IPS-NIHi7 (cell line): ENCODE results near the gene RASGRP2.

Source experiments
- DNase-seq: peaks from one replicate; pipeline ENCODE4 v3.0.0; 2012; ENCODE audit warnings: mixed read lengths; ENCODE audit errors: extremely low spot score

Gene RASGRP2

DNA sequence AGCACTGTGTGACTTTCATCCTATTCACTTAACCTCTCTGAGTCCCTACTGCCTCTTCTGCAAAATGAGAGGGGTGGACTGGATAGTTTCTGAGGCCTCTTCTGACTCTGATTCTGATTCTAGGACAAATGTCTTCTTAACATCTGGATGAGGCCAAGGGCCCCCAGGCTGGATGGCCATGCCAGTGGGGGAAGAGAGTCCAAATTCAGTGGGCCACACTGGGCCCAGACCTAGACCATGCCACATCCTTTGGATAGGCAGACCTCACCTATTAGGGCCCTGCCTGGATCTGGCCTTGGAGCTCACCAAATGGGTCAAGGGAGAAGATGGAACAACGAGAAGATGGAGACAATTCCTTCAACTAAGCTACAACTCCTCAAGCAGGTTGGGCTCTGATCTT lies 45.5 kb downstream of the RASGRP2 start:
- DNase-seq, result no peak

DNA sequence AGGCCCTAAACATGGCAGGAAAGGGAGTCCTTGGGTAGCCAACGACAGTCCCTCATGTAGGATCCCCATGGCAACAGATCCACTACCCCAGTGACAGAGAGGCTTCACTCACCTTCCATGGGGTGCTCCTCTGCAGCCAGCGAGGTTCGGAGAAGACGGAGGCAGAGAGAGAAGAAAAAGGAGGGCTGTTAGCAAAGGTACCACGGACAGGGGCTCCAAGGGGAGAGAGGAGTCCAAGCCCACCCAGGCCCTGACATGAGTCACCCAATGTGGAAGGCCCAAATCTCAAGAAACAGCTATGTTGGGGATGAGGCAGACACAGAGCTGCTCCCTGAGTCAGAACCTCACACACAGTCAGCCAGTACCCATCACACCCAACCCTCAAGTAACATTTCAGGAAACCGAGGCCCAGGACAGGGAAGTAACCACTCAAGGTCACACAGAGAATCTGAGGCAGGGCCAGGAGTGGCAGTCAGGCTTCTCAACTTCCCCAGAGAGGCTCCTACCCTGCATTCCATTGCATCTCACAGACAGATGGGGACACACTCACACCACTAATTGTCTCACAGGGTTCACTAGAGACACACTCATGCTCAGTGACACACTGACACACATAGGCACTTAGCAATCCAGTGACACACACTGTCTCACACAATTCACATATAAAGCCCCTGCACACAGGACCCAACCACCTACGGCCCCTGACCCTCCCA lies 46.1 kb downstream of the RASGRP2 start:
- DNase-seq, result no peak

DNA sequence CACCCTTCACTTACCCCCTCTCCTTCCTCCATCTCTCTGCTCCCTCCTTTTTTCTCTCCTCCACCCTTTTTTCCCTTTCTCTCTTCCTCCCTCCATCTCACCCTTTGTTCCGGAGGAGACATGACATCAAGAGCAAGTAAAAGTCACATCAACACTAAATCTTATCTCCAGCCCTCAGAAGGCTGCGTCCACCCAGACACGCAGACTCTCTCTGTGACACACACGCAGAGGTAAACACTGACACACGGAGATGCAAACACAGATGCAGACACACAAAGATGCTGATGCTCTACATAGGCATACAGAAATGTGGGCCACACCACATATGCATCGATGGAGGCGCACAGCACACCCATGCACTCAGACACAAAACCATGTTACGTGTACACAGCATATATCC lies 47.9 kb downstream of the RASGRP2 start:
- DNase-seq, result no peak

GRCh38 chr11:64695548-64695947 lies 48.4 kb downstream of the RASGRP2 start:
- DNase-seq, result no peak

GRCh38 chr11:64694821-64695365 lies 49.0 kb downstream of the RASGRP2 start:
- peak; percentile 73 for DNase-seq

DNA sequence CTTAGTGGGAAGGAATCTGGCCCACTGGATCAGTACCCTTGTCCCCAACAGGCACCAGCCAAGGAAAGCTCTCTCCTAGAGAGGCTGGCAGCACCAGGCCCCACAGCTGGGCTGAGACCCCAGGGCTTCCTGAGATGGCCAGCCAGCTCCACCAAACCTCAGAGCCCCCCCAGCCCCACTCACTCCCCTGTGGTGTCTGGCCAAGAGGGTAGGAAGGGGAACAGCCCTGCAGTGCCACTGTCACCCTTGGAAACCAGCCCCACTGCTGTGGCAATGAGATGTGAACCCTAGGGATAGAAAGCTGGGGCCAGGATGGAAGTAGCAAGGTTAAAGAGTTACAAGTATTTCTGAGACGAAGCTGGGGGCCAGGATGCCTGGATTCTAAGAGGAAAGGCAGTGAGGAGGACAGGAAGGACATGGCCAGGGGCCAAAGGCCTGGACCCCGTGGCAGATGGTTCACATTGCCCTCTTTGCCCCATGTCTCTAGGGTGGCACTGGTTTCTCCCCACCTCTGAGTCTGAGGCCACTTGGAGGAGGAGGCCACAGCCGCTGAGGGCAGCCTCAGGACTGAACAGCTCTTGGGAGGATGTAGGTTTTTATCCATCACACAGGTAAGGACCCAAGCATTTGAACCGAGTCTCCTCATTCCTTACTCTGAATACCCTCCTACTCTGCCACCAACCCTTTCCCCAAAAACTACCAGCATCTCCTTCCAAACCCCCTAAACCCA lies 49.8 kb downstream of the RASGRP2 start:
- DNase-seq, result no peak

- DNase-seq, result no peak
Measured at GRCh38 chr11:64692764-64693331, 51.1 kb downstream of the RASGRP2 start.

GRCh38 chr11:64691543-64691942 lies 52.4 kb downstream of the RASGRP2 start:
- no peak for DNase-seq

DNA sequence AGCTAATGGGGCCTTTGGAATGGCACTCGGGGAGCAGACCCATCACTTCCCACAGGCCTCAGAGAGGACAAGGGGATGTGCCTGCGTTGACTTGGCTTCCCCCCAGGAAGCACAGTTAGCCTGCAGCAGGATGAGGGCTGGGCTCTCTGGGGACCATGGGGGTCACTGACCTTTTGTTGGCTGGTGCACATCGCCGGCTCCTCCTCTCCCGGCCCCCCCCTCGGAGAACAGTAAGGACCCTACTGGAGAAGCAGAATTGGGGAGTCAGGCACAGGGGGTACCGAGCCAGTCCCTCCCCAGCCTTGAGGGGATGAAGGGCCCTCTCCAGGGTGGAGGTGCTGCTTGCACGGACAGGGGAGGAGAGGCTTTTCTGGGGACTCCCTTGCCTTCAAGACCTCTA lies 53.7 kb downstream of the RASGRP2 start:
- no peak for DNase-seq

GRCh38 chr11:64688534-64688982 lies 55.4 kb downstream of the RASGRP2 start:
- peak; percentile 95 for DNase-seq

GRCh38 chr11:64687643-64688533 lies 56.1 kb downstream of the RASGRP2 start:
- DNase-seq, result no peak

GRCh38 chr11:64687204-64687603 lies 56.7 kb downstream of the RASGRP2 start:
- no peak for DNase-seq

DNA sequence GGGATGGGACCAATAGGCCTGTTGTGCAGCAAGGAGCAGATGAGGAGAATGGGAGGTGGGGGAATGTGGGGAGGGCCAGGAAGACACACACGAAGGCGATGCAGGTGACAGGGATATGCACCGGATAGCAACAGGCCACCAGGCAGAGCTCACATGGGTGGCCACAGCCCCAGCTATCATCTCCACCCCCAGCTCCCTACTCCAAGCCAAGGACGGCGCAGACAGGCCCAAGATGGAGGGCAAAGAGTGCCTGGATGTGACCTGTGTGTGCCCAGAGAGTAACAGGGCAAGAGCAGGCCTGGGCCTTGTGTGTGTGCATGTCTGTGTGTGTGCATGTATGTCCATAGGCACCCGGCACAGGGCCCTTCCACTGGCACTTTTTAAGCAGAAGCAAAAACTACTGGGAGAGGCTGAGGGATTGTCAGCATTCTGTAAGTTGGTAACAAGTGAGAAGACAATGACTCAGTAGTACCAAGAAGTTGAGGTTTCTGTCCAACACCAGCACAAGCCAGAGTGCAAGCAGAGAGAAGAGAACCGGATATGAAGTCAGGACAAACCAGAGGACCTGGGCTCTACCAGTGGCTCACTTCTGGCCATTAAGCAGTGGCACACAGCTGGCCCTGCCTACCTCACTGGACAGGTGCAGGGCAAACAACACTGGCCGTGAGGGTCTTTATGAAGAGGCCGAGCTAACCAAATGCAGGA lies 57.3 kb downstream of the RASGRP2 start:
- no peak for DNase-seq

DNA sequence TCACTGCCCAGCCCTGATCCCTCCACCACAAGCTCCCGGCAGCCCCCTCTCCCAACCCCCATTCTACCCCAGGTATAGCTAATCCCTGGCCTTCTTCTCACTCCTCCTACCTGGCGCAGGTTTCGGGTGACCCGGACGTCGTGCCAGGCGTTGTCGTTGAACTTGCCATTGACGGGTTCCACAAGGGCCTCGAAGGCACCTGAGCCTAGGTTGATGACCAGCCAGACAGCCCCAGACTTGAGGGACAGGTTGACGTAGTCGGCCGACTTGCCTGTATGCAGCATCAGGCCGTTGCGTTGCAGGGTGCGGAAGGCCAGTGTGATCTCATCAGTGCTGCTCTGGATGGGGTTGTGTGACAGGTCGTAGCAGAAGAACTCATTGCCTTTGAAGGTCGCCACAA lies 58.4 kb downstream of the RASGRP2 start:
- no peak for DNase-seq

DNA sequence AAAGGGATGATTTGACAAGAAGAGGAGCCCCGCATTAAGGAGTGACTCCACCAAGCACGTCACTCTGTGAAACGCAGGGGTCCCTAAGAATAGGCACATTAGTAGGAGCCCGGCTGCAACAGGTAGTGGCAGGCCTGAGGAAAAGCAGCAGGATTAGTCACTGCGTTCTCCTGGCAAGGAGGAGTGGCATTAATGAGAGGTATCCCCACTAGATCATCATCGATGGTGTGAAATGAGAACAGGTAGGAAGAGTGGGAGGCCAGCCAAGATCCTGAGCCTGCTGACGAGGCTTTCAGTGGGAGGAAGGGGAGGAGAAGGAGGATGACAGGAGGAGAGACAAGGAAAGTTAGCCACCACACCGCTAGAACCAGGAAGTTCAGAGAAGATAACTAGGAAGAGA lies 59.6 kb downstream of the RASGRP2 start:
- DNase-seq, result no peak

- DNase-seq, result no peak
Measured at GRCh38 chr11:64681171-64681570, 62.8 kb downstream of the RASGRP2 start.

DNA sequence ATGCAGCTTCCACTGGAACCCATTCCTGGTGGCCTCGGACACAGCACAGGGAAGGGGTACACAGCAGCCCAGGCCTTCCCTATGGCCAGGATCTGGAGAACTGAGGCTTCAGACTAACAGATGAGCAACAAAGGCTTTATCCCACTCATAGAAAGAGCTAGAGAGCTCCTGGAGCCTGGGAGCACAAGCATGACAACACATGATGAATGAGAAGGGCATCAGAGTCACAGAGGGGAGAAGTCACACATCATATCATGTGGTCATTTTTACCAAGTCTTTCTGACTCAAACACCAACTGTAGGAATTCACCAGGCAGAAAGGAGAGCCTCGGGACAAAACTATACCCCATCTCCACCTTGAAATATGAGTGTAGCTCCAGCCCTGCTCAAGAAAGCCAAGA lies 64.1 kb downstream of the RASGRP2 start:
- DNase-seq, result no peak

DNA sequence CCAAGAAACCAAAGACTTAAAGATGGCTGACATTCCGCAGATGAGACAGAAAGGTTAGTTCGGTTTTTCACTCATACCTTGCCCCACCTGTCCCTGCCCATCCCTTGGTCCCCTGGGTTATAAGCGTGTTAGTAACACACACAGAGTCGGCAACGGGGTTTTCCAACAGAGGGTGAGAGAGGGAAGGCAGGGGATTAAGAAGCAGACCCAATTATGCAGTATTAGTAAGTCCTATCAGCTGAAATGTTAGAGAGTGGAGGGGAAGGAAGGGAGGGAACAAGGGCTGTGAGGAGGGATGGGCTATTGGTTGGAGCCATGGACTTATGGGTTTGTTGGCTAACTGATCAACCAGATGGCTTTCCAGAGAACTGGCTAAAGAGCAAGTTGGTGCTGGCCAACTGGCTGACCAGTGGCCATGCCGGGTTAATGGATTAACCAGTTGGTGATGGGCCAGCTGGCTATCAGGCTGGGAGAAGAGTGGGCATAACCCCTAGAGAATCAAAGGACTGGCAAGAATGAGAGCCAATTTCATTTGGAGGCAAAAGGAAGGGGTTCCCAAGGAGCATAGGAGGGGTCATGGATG lies 66.4 kb downstream of the RASGRP2 start:
- no peak for DNase-seq
